ENCODE data around the gene HDAC4.

DNA sequence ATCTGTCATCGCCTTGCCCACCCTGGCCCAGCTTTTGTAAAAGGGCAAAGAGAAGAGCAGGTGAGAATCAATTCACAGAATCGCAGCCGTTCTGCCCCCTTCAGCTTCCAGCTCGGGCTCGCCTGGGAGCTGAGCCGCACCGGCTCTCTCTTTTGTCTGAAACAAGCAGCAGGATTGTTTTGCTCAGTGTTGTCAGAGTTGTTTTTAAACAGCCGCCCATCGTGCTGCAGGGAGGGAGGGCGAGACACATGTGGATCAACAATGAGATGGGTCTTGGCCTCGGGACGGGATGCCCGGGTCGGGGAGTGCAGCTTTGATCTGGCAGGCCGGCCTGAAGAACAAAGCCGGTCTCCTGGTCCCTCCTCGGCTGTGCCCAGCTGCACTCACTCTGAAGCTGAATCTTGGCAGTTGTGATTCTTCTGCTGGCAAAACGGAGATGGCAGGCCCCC lies 39.7 kb upstream of the HDAC4 start:
- TF ChIP-seq, protein P1, sequence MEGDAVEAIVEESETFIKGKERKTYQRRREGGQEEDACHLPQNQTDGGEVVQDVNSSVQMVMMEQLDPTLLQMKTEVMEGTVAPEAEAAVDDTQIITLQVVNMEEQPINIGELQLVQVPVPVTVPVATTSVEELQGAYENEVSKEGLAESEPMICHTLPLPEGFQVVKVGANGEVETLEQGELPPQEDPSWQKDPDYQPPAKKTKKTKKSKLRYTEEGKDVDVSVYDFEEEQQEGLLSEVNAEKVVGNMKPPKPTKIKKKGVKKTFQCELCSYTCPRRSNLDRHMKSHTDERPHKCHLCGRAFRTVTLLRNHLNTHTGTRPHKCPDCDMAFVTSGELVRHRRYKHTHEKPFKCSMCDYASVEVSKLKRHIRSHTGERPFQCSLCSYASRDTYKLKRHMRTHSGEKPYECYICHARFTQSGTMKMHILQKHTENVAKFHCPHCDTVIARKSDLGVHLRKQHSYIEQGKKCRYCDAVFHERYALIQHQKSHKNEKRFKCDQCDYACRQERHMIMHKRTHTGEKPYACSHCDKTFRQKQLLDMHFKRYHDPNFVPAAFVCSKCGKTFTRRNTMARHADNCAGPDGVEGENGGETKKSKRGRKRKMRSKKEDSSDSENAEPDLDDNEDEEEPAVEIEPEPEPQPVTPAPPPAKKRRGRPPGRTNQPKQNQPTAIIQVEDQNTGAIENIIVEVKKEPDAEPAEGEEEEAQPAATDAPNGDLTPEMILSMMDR (conservative IDR thresholded peaks at IDR 0.05; ENCODE audit: low read depth, low read length): no peak
- TF ChIP-seq, protein P2, sequence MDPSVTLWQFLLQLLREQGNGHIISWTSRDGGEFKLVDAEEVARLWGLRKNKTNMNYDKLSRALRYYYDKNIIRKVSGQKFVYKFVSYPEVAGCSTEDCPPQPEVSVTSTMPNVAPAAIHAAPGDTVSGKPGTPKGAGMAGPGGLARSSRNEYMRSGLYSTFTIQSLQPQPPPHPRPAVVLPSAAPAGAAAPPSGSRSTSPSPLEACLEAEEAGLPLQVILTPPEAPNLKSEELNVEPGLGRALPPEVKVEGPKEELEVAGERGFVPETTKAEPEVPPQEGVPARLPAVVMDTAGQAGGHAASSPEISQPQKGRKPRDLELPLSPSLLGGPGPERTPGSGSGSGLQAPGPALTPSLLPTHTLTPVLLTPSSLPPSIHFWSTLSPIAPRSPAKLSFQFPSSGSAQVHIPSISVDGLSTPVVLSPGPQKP (IDR thresholded peaks at IDR 0.05; ENCODE audit: borderline replicate concordance, low read depth, low read length): no peak
- TF ChIP-seq RCOR1 (IDR thresholded peaks at IDR 0.05; ENCODE audit: insufficient replicate concordance, low read length) (no peak), SMC3 (IDR thresholded peaks at IDR 0.05; ENCODE audit: low read depth, low read length) (no peak), CEBPB (IDR thresholded peaks at IDR 0.05; ENCODE audit: low read depth, low read length) (no peak), CHD1 (IDR thresholded peaks at IDR 0.05; ENCODE audit: low read depth, low read length) (no peak), POLR2A (IDR thresholded peaks at IDR 0.05; ENCODE audit: low read depth, low read length) (no peak), RAD21 (IDR thresholded peaks at IDR 0.05; ENCODE audit: low read length) (no peak), MAZ (IDR thresholded peaks at IDR 0.05; ENCODE audit: borderline replicate concordance, low read depth, low read length) (no peak), BHLHE40 (IDR thresholded peaks at IDR 0.05; ENCODE audit: low read depth, low read length) (no peak), FOS (IDR thresholded peaks at IDR 0.05; ENCODE audit: low read depth, low read length) (no peak), RFX5 (IDR thresholded peaks at IDR 0.05; ENCODE audit: low read depth, low read length) (no peak), MAFK (IDR thresholded peaks at IDR 0.05; ENCODE audit: low read depth, low read length) (no peak)

Measured in IMR-90 (cell line).